Activated naive CD4-positive, alpha-beta T cell treated with anti-CD3 and anti-CD28 coated beads for 36 hours (primary cell): ENCODE data around the gene GDF15. TPM values are rescaled to one million over a fixed set of nuclear protein-coding genes. Genes with fewer than 3 reads are reported as not detected.
A peak's percentile ranks its signal among the peaks of the same experiment; 100 is the strongest.

Source experiments
- CTCF ChIA-PET: fragments of 350-600 bp; sonication (Branson Sonifier 250); formaldehyde crosslinking; loops from one replicate; lab custom pipeline; 2021; ENCODE audit warnings: antibody characterized with exemption; lab: Charles Lee
- DNase-seq: peaks from one replicate; pipeline ENCODE4 v3.0.0-alpha.2; 2020
- H3K27ac Mint-ChIP-seq: one replicate; pipeline ENCODE4 v1.8.0; 2021; ENCODE audit warnings: mild to moderate bottlenecking, mixed read lengths
- H3K27me3 Mint-ChIP-seq: one replicate; pipeline ENCODE4 v1.8.0; 2021; ENCODE audit warnings: low read depth, mixed read lengths
- H3K36me3 Mint-ChIP-seq: one replicate; pipeline ENCODE4 v1.8.0; 2021; ENCODE audit warnings: low read depth, mixed read lengths
- H3K4me1 Mint-ChIP-seq: one replicate; pipeline ENCODE4 v1.8.0; 2021; ENCODE audit warnings: low read depth, mixed read lengths
- H3K4me3 Mint-ChIP-seq: one replicate; pipeline ENCODE4 v1.8.0; 2021; ENCODE audit warnings: mild to moderate bottlenecking, moderate library complexity, mixed read lengths
- H3K9me3 Mint-ChIP-seq: one replicate; pipeline ENCODE4 v1.8.0; 2021; ENCODE audit warnings: mixed read lengths
- intact Hi-C: fragments of 100-400 bp; cut with micrococcal nuclease; formaldehyde crosslinking; loops from one replicate; pipeline ENCODE4 v1.15.1; 2023
- total RNA-seq, 2 experiments: library from RNA; stranded (reverse); gene quantifications; one replicate each; pipeline ENCODE4 v1.2.3, GENCODE V29; 2021

GDF15 gene
- under 1 TPM in 1 of 2 experiments, not detected in 1; 0.20 TPM for total RNA-seq

GRCh38 chr19:18385675-18386542 is at the start of gene GDF15:
Gene GDF15, plus strand, starts transcription at chr19:18386158. Its CDS starts 32 bp downstream, at chr19:18386190.
- no peak within 1 kb of the TSS for H3K4me3 Mint-ChIP-seq
- no peaks in the 10 kb centered on the region for H3K9me3 Mint-ChIP-seq

GRCh38 chr19:18338541-18338940 is 47.4 kb upstream of the GDF15 start:
- Mint-ChIP-seq H3K9me3 (no peaks in the 10 kb centered on the region), H3K27me3 (no peaks in the 10 kb centered on the region), H3K4me1 (peaks cover 15% of the 10 kb centered on the region), H3K4me3 (peak overlapping the region; percentile 27), H3K27ac (no peak overlapping the region), H3K36me3 (no peaks in the 10 kb centered on the region)
- no peak for DNase-seq
- intact Hi-C loops: no loop called here
- CTCF ChIA-PET: interaction anchor here (0.6 to 2.6 kb wide), 16 partner anchors 8 to 225 kb away, joined by 3 to 18 read pairs (median 4); partner anchors contain the start of genes LSM4, MPV17L2 and RAB3A

More at GRCh38 chr19:18385675-18386542, at the start of gene GDF15:
- CTCF ChIA-PET: interaction anchor here (0.8 to 1.3 kb wide), 4 partner anchors 25 to 113 kb away, joined by 3 to 5 read pairs (median 4); no protein-coding TSS in a partner anchor
- intact Hi-C loops: no loop called here
- Mint-ChIP-seq H3K27ac (no peak within 1 kb of the TSS), H3K27me3 (peaks cover 32% of the 10 kb centered on the region), H3K4me1 (no peaks in the 10 kb centered on the region), H3K36me3 (no peaks in the 10 kb centered on the region)
- DNase-seq: peak; percentile 56

- CTCF ChIA-PET: interaction anchor here (0.6 to 2.6 kb wide), 15 partner anchors 9 to 226 kb away, joined by 3 to 18 read pairs (median 4); partner anchors contain the start of gene RAB3A
- Mint-ChIP-seq H3K4me1 (peaks cover 15% of the 10 kb centered on the region), H3K36me3 (no peaks in the 10 kb centered on the region), H3K9me3 (no peaks in the 10 kb centered on the region), H3K4me3 (peak overlapping the region; percentile 77), H3K27ac (peak overlapping the region; percentile 21), H3K27me3 (no peaks in the 10 kb centered on the region)
- no peak for DNase-seq
- intact Hi-C loops: loop anchor here (2.0 kb wide), 2 partner anchors 71 to 147 kb away; partner anchors contain the start of gene MPV17L2
These were observed 46.2 kb upstream of the GDF15 start for GRCh38 chr19:18339723-18340122.

GRCh38 chr19:18340190-18340989 is 45.6 kb upstream of the GDF15 start, which contains the start of gene PGPEP1:
Gene PGPEP1, plus strand, starts transcription at chr19:18340598. Its CDS starts 84 bp downstream, at chr19:18340682.
- Mint-ChIP-seq H3K9me3 (no peaks in the 10 kb centered on the region), H3K36me3 (no peaks in the 10 kb centered on the region), H3K27ac (peak within 1 kb of the TSS; percentile 73), H3K4me1 (peaks cover 15% of the 10 kb centered on the region), H3K27me3 (no peaks in the 10 kb centered on the region), H3K4me3 (peak within 1 kb of the TSS; percentile 77)
- CTCF ChIA-PET: interaction anchor here (0.6 to 2.6 kb wide), 9 partner anchors 12 to 227 kb away, joined by 3 to 18 read pairs (median 8); partner anchors contain the start of gene RAB3A
- peak; percentile 54 for DNase-seq
- intact Hi-C loops: loop anchor here (2.0 kb wide), 2 partner anchors 70 to 148 kb away; partner anchors contain the start of gene MPV17L2

- Mint-ChIP-seq H3K9me3 (no peaks in the 10 kb centered on the region), H3K27ac (peak overlapping the region; percentile 73), H3K36me3 (no peaks in the 10 kb centered on the region), H3K4me1 (peaks cover 15% of the 10 kb centered on the region), H3K27me3 (no peaks in the 10 kb centered on the region), H3K4me3 (peak overlapping the region; percentile 77)
- intact Hi-C loops: loop anchor here (1.0 to 2.0 kb wide), 3 partner anchors 62 to 148 kb away; partner anchors contain the start of gene MPV17L2
- CTCF ChIA-PET: interaction anchor here (0.7 to 2.2 kb wide), 3 partner anchors 10 to 62 kb away, joined by 3 to 12 read pairs (median 3); no protein-coding TSS in a partner anchor
- DNase-seq: peak; percentile 84
These were observed 44.7 kb upstream of the GDF15 start for GRCh38 chr19:18340990-18341868.

- H3K27ac Mint-ChIP-seq: peak overlapping the region; percentile 38
- no peaks in the 10 kb centered on the region for H3K9me3 Mint-ChIP-seq
- H3K36me3 Mint-ChIP-seq: no peaks in the 10 kb centered on the region
- CTCF ChIA-PET: interaction anchor here (0.6 to 2.2 kb wide), 6 partner anchors 9 to 65 kb away, joined by 3 to 12 read pairs (median 3); no protein-coding TSS in a partner anchor
- no peak for DNase-seq
- no peak overlapping the region for H3K4me3 Mint-ChIP-seq
- H3K4me1 Mint-ChIP-seq: peaks cover 15% of the 10 kb centered on the region
- intact Hi-C loops: no loop called here
- H3K27me3 Mint-ChIP-seq: no peaks in the 10 kb centered on the region
These were observed 43.8 kb upstream of the GDF15 start for GRCh38 chr19:18342090-18342632.

GRCh38 chr19:18344582-18344950 is 41.4 kb upstream of the GDF15 start:
- CTCF ChIA-PET: interaction anchor here (0.7 kb wide), 3 partner anchors 16 to 69 kb away, joined by 3 read pairs; no protein-coding TSS in a partner anchor
- H3K27me3 Mint-ChIP-seq: no peaks in the 10 kb centered on the region
- H3K4me3 Mint-ChIP-seq: no peak overlapping the region
- no peaks in the 10 kb centered on the region for H3K9me3 Mint-ChIP-seq
- H3K27ac Mint-ChIP-seq: no peak overlapping the region
- DNase-seq: no peak
- peaks cover 2% of the 10 kb centered on the region for H3K36me3 Mint-ChIP-seq
- peaks cover 14% of the 10 kb centered on the region for H3K4me1 Mint-ChIP-seq
- intact Hi-C loops: no loop called here

GRCh38 chr19:18345296-18345695 is 40.7 kb upstream of the GDF15 start:
- Mint-ChIP-seq H3K9me3 (no peaks in the 10 kb centered on the region), H3K27ac (no peak overlapping the region), H3K4me1 (peaks cover 11% of the 10 kb centered on the region), H3K27me3 (no peaks in the 10 kb centered on the region), H3K4me3 (no peak overlapping the region), H3K36me3 (peaks cover 6% of the 10 kb centered on the region)
- intact Hi-C loops: no loop called here
- no peak for DNase-seq
- CTCF ChIA-PET: interaction anchor here (0.5 to 0.7 kb wide), 2 partner anchors 9 to 68 kb away, joined by 3 read pairs; no protein-coding TSS in a partner anchor

GRCh38 chr19:18346091-18346490 is 39.9 kb upstream of the GDF15 start:
- Mint-ChIP-seq H3K27ac (no peak overlapping the region), H3K27me3 (no peaks in the 10 kb centered on the region), H3K4me1 (peaks cover 10% of the 10 kb centered on the region), H3K9me3 (no peaks in the 10 kb centered on the region), H3K36me3 (peaks cover 7% of the 10 kb centered on the region), H3K4me3 (no peak overlapping the region)
- DNase-seq: no peak
- intact Hi-C loops: no loop called here
- CTCF ChIA-PET: interaction anchor here (0.5 to 1.0 kb wide), 3 partner anchors 8 to 67 kb away, joined by 3 to 5 read pairs (median 3); no protein-coding TSS in a partner anchor

GRCh38 chr19:18348171-18348570 is 37.8 kb upstream of the GDF15 start:
- no peak for DNase-seq
- Mint-ChIP-seq H3K9me3 (no peaks in the 10 kb centered on the region), H3K27me3 (no peaks in the 10 kb centered on the region), H3K4me3 (no peak overlapping the region), H3K36me3 (peaks cover 7% of the 10 kb centered on the region), H3K4me1 (no peaks in the 10 kb centered on the region), H3K27ac (no peak overlapping the region)
- CTCF ChIA-PET: interaction anchor here (1.5 to 2.2 kb wide), 3 partner anchors 20 to 64 kb away, joined by 4 to 8 read pairs (median 4); no protein-coding TSS in a partner anchor
- intact Hi-C loops: no loop called here
